Frontal cortex (tissue), 4 donors: ENCODE data around the gene NCF1. TPM values are rescaled to one million over a fixed set of nuclear protein-coding genes. Genes with fewer than 3 reads are reported as not detected.
A peak's percentile ranks its signal among the peaks of the same experiment; 100 is the strongest.
"Not testable (repeated sequence)": the region's sequence is repeated elsewhere in the genome, so short reads cannot be mapped to it uniquely, and the experiment has no call there.

Experiments
- DNase-seq, 2 donors: peaks; one replicate each; pipeline ENCODE4 v3.0.0; 2012; ENCODE audit warnings: low spot score in 2 of 2
- FAIRE-seq: peaks from 2 replicates; lab custom pipeline; 2012; peaks lifted over from hg19 to GRCh38; lab: Jason Lieb, UNC
- total RNA-seq: library from RNA; depleted of rRNA; stranded (reverse); fragments of >200 nt; gene quantifications from one replicate; pipeline ENCODE4 v1.2.3, GENCODE V29; 2014
- donor health status: control.
- donor health status: control.
- donor health status: control.

Gene NCF1
- under 0.01 TPM for total RNA-seq

- not testable (repeated sequence) for DNase-seq, FAIRE-seq
These were observed at the start of gene NCF1 for GRCh38 chr7:74773760-74774750. TSS of gene NCF1 (plus strand) at chr7:74774011. CDS start at chr7:74774032, 21 bp downstream.

- FAIRE-seq (no peak), DNase-seq (no peak)
These were observed 48.0 kb upstream of the NCF1 start for GRCh38 chr7:74725840-74726239.

- no peak for FAIRE-seq
These were observed 47.3 kb upstream of the NCF1 start for GRCh38 chr7:74726309-74727101.

GRCh38 chr7:74728686-74729085, 45.1 kb upstream of the NCF1 start:
- not testable (repeated sequence) for FAIRE-seq, DNase-seq

More at GRCh38 chr7:74726309-74727101, 47.3 kb upstream of the NCF1 start:
- DNase-seq = no peak

- peak; percentile 51 for FAIRE-seq
- DNase-seq = not testable (repeated sequence)
These were observed 43.6 kb upstream of the NCF1 start for GRCh38 chr7:74730186-74730585.

- DNase-seq, FAIRE-seq: not testable (repeated sequence)
These were observed 33.7 kb upstream of the NCF1 start for GRCh38 chr7:74739974-74740703.

GRCh38 chr7:74743936-74744557, 29.8 kb upstream of the NCF1 start:
- FAIRE-seq, DNase-seq: not testable (repeated sequence)

- FAIRE-seq, DNase-seq: not testable (repeated sequence)
These were observed 19.8 kb upstream of the NCF1 start for GRCh38 chr7:74753921-74754482.

- DNase-seq = not testable (repeated sequence)
These were observed 17.1 kb upstream of the NCF1 start for GRCh38 chr7:74756673-74757072.

GRCh38 chr7:74758268-74758667, 15.5 kb upstream of the NCF1 start:
- FAIRE-seq, DNase-seq: not testable (repeated sequence)

More at GRCh38 chr7:74756673-74757072, 17.1 kb upstream of the NCF1 start:
- not testable (repeated sequence) for FAIRE-seq

- FAIRE-seq, DNase-seq: not testable (repeated sequence)
These were observed 14.8 kb upstream of the NCF1 start for GRCh38 chr7:74758982-74759381.

- FAIRE-seq, DNase-seq: not testable (repeated sequence)
These were observed 8.4 kb upstream of the NCF1 start for GRCh38 chr7:74765205-74765918.

- DNase-seq, FAIRE-seq: not testable (repeated sequence)
These were observed 7.3 kb upstream of the NCF1 start for GRCh38 chr7:74766509-74766908.

- not testable (repeated sequence) for DNase-seq, FAIRE-seq
These were observed 6.8 kb upstream of the NCF1 start for GRCh38 chr7:74766991-74767390.

GRCh38 chr7:74770062-74770461, 3.7 kb upstream of the NCF1 start:
- not testable (repeated sequence) for FAIRE-seq, DNase-seq

GRCh38 chr7:74772093-74772492, 1.7 kb upstream of the NCF1 start:
- FAIRE-seq, DNase-seq: not testable (repeated sequence)

- not testable (repeated sequence) for DNase-seq, FAIRE-seq
These were observed 1.3 kb downstream of the NCF1 start for GRCh38 chr7:74775111-74775510.

- FAIRE-seq, DNase-seq: not testable (repeated sequence)
These were observed 5.2 kb downstream of the NCF1 start for GRCh38 chr7:74779053-74779452.
